Small intestine (tissue), 7 donors: ENCODE results near the gene YPEL2. TPM values are rescaled to one million over a fixed set of nuclear protein-coding genes. Genes with fewer than 3 reads are reported as not detected.

Experiments
- DNase-seq, 2 donors: peaks; one replicate each; pipeline versions ENCODE4 v3.0.0 to v3.0.0-alpha.2; 2013
- FAIRE-seq: peaks from 2 replicates; lab custom pipeline; 2012; peaks lifted over from hg19 to GRCh38; lab: Jason Lieb, UNC
- H3K27ac ChIP-seq, 3 donors: one replicate each; pipeline ENCODE4 v1.5.1; 2013; ENCODE audit warnings: low read length in 2 of 3, mild to moderate bottlenecking in 2 of 3, control low read depth in 1 of 3, inconsistent platforms in 1 of 3, low read depth in 1 of 3, moderate library complexity in 1 of 3
- H3K27me3 ChIP-seq, 3 donors: one replicate each; pipeline ENCODE4 v1.6.1; 2013; ENCODE audit warnings: low read length in 3 of 3, inconsistent platforms in 1 of 3; ENCODE audit not compliant: control insufficient read depth in 3 of 3, insufficient read depth in 3 of 3
- H3K36me3 ChIP-seq, 3 donors: one replicate each; pipeline ENCODE4 v1.6.1; 2013; ENCODE audit warnings: low read length in 3 of 3, inconsistent platforms in 1 of 3, low read depth in 1 of 3, mild to moderate bottlenecking in 1 of 3, moderate library complexity in 1 of 3; ENCODE audit not compliant: control insufficient read depth in 3 of 3, insufficient read depth in 2 of 3
- H3K4me1 ChIP-seq, 3 donors: one replicate each; pipeline ENCODE4 v1.6.1; 2013; ENCODE audit warnings: low read length in 2 of 3, inconsistent platforms in 1 of 3, low read depth in 1 of 3, mild to moderate bottlenecking in 1 of 3, moderate library complexity in 1 of 3; ENCODE audit not compliant: control insufficient read depth in 3 of 3, insufficient read depth in 2 of 3
- H3K4me3 ChIP-seq, 3 donors: one replicate each; pipeline ENCODE4 v1.5.1; 2013; ENCODE audit warnings: low read length in 3 of 3, control low read depth in 1 of 3, inconsistent platforms in 1 of 3, low read depth in 1 of 3, mild to moderate bottlenecking in 1 of 3, moderate library complexity in 1 of 3
- H3K9me3 ChIP-seq, 2 donors: one replicate each; pipeline ENCODE4 v1.6.1; 2013; ENCODE audit warnings: low read depth in 1 of 2, low read length in 1 of 2; ENCODE audit not compliant: control insufficient read depth in 2 of 2, insufficient read depth in 1 of 2
- WGBS, 3 donors: extraction: QIAGEN DNeasy Blood & Tissue Kit; methylation state at CpG; one replicate each; pipeline ENCODE4 v1.1.7; 2013; 5-methylcytosine and 5-hydroxymethylcytosine counted together
- polyA plus RNA-seq, 4 donors: library from polyadenylated mRNA; stranded (reverse) in 3 of 4; unstranded in 1 of 4; fragments of 200-250 nt in 3 of 4; fragments of 120-200 nt in 1 of 4; gene quantifications; one replicate each; pipeline versions ENCODE4 v1.2.1 to v1.2.3, GENCODE V29; 2013
- donor health status: healthy with polysubstance abuse.
- donor health status: control.
- donor health status: control.
- donor health status: Bipolar disorder and iron deficiency.
- donor health status: healthy.

Gene YPEL2
- polyA plus RNA-seq, 4 donors, result 4.9 to 15.2 (median 7.8) TPM

DNA sequence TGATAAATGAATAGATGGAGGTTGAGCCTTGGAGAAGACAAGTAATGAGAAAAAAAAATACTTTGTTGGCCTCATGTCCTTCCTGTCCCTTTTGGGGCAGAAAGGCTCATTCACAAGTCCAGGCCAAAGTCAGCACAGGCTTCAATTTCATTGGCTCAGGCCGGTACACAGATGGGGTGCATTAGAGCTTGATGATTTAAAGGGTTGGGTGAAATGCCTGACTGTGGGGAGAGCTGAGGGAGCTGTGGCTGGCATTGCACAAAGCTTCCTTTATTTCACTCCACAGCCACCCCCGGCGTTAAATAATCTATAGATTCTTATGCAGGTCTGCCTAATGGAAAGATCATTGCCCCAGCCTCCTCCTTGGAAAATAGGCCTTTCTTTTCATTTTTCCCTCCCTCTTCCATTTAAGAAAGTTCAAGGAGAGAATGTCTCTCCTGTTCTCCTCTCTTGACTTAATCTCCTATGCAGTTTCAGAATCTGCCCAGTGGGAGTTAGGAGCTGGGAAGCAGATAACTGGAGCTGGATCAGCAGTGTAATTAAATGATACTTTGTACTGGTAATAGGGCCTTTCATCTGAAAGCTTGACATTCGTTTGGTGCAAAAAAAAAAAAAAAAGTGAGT lies 24.4 kb downstream of the YPEL2 start:
- Histone ChIP-seq H3K36me3 (peaks cover 0 to 40% (median 2%) of the 10 kb centered on the region in 3 donors), H3K4me1 (peaks cover 0 to 21% (median 9%) of the 10 kb centered on the region in 3 donors), H3K9me3 (peaks cover 0 to 7% of the 10 kb centered on the region in 2 donors), H3K4me3 (no peak overlapping the region), H3K27ac (peak overlapping the region in 1 of 3 donors; percentile 23), H3K27me3 (no peaks in the 10 kb centered on the region)
- WGBS, 3 donors, result 42 to 59% (median 53%) methylated on average over 4 of the region's 4 CpGs
- FAIRE-seq (no peak), DNase-seq (no peak)

GRCh38 chr17:59356543-59357218 lies 25.2 kb downstream of the YPEL2 start:
- Histone ChIP-seq H3K36me3 (peaks cover 0 to 42% (median 2%) of the 10 kb centered on the region in 3 donors), H3K9me3 (peaks cover 0 to 7% of the 10 kb centered on the region in 2 donors), H3K4me1 (peaks cover 0 to 18% (median 9%) of the 10 kb centered on the region in 3 donors), H3K27me3 (no peaks in the 10 kb centered on the region), H3K4me3 (no peak overlapping the region), H3K27ac (no peak overlapping the region)
- no peak for DNase-seq
- WGBS, 3 donors, result 76 to 87% (median 81%) methylated on average over 2 of the region's 2 CpGs
- FAIRE-seq, result no peak

GRCh38 chr17:59357219-59357697 lies 25.8 kb downstream of the YPEL2 start:
- Histone ChIP-seq H3K9me3 (peaks cover 0 to 7% of the 10 kb centered on the region in 2 donors), H3K27me3 (no peaks in the 10 kb centered on the region), H3K4me3 (no peak overlapping the region), H3K36me3 (peaks cover 0 to 42% (median 2%) of the 10 kb centered on the region in 3 donors), H3K27ac (no peak overlapping the region), H3K4me1 (peaks cover 0 to 18% (median 13%) of the 10 kb centered on the region in 3 donors)
- no peak for DNase-seq
- FAIRE-seq, result no peak

GRCh38 chr17:59357929-59358328 lies 26.5 kb downstream of the YPEL2 start:
- 96 to 100% (median 100%) methylated on average over 1 of the region's 1 CpG for WGBS, 3 donors
- Histone ChIP-seq H3K4me1 (peaks cover 0 to 23% (median 18%) of the 10 kb centered on the region in 3 donors), H3K27ac (peak overlapping the region in 1 of 3 donors; percentile 22), H3K9me3 (peaks cover 0 to 7% of the 10 kb centered on the region in 2 donors), H3K4me3 (no peak overlapping the region), H3K27me3 (no peaks in the 10 kb centered on the region), H3K36me3 (peaks cover 0 to 40% (median 0%) of the 10 kb centered on the region in 3 donors)
- DNase-seq (no peak), FAIRE-seq (no peak)

- FAIRE-seq, result no peak
- DNase-seq, result no peak
- H3K27ac ChIP-seq, result peak overlapping the region in 1 of 3 donors; percentile 90
- H3K27me3 ChIP-seq, result no peaks in the 10 kb centered on the region
- H3K4me3 ChIP-seq, result no peak overlapping the region
- peaks cover 13 to 36% (median 30%) of the 10 kb centered on the region in 3 donors for H3K4me1 ChIP-seq
- peaks cover 0 to 5% of the 10 kb centered on the region in 2 donors for H3K9me3 ChIP-seq
- H3K36me3 ChIP-seq, result peaks cover 0 to 22% (median 0%) of the 10 kb centered on the region in 3 donors
- 50 to 56% (median 55%) methylated on average over 3 of the region's 3 CpGs for WGBS, 3 donors
Observed at GRCh38 chr17:59361386-59361785, 29.9 kb downstream of the YPEL2 start.

GRCh38 chr17:59361916-59362810 lies 30.7 kb downstream of the YPEL2 start:
- Histone ChIP-seq H3K4me1 (peaks cover 16 to 43% (median 33%) of the 10 kb centered on the region in 3 donors), H3K27ac (peak overlapping the region in 2 of 3 donors; percentile 30 to 90), H3K4me3 (no peak overlapping the region), H3K9me3 (no peaks in the 10 kb centered on the region), H3K27me3 (no peaks in the 10 kb centered on the region), H3K36me3 (peaks cover 0 to 17% (median 0%) of the 10 kb centered on the region in 3 donors)
- FAIRE-seq (no peak), DNase-seq (peak in 1 of 2 donors; percentile 46)
- WGBS, 3 donors, result 45 to 81% (median 65%) methylated on average over 7 of the region's 7 CpGs

DNA sequence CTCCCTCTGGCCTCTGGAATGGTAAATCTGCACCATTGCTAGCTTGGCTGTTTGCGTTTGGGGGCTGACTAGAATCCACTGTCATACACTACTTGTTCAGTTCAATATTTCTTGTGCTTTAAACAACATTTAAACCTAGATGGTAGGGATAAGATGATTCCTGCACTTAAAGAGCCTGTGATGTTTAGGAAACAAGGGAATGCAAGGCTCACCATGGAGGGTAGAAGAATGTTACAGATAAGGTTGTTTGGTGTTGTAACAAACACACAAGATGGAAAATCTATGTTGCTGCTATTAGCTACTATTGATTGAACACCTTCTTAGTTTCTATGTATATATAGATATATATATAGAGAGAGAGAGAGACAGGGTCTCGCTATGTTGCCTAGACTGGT lies 31.4 kb downstream of the YPEL2 start:
- H3K9me3 ChIP-seq, result no peaks in the 10 kb centered on the region
- H3K27me3 ChIP-seq, result no peaks in the 10 kb centered on the region
- H3K36me3 ChIP-seq, result peaks cover 0 to 17% (median 0%) of the 10 kb centered on the region in 3 donors
- H3K4me1 ChIP-seq, result peaks cover 22 to 50% (median 36%) of the 10 kb centered on the region in 3 donors
- peak overlapping the region in 1 of 3 donors; percentile 90 for H3K27ac ChIP-seq
- H3K4me3 ChIP-seq, result no peak overlapping the region
- DNase-seq (no peak), FAIRE-seq (no peak)
- WGBS, 3 donors, result 76 to 85% (median 82%) methylated on average over 2 of the region's 2 CpGs
